ENCODE data around the gene RPP14.
A peak's percentile ranks its signal among the peaks of the same experiment; 100 is the strongest.

Gene RPP14

DNA sequence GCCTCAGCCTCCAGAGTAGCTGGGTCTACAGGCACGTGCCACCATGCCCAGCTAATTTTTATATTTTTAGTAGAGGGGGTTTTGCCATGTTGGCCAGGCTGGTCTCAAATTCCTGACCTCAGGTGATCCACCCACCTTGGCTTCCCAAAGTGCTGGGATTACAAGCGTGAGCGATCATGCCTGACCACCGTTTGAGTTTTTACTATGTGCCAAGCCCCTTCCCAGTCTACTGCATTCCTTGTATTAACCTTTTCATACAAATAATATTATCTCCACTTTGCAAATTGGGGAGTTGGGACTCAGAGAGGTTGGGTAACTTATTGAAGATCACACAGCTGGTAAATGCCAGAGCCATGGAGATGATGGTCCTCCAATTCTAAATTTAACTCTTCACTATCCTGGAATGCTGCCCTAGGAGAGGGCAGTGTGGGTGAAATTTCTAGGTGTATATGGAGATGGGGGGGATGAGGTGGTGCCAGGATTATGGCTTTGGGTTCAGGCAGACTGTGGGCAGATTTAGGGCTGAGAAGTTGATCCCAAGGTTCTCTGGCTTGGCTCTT lies 25.6 kb downstream of the RPP14 start:
- no peak overlapping the region for H3K14ac ChIP-seq (ENCODE audit: low read length)
- no peak overlapping the region for H2AK5ac ChIP-seq (ENCODE audit: low read depth, low read length)
- H3K36me3 ChIP-seq (replicated peaks in 1 of 2; ENCODE audit: control insufficient read depth in 2 of 2, insufficient read depth in 2 of 2, low read length in 2 of 2) = no peaks in the 10 kb centered on the region
- no peak overlapping the region for H3K9ac ChIP-seq (ENCODE audit: low read depth, low read length, poor library complexity)
- no peak overlapping the region for H3K4ac ChIP-seq (ENCODE audit: low read length)
- no peak for DNase-seq (ENCODE audit: low spot score)
- H3K9me3 ChIP-seq (replicated peaks in 1 of 2; ENCODE audit: control insufficient read depth in 2 of 2, insufficient read depth in 1 of 2, low read depth in 1 of 2, low read length in 2 of 2) = no peaks in the 10 kb centered on the region
- H3K18ac ChIP-seq (ENCODE audit: low read length) = no peak overlapping the region
- H3K4me3 ChIP-seq (ENCODE audit: low read length in 2 of 2) = no peak overlapping the region
- peaks cover 2 to 4% of the 10 kb centered on the region in 2 donors for H3K4me1 ChIP-seq (ENCODE audit: control insufficient read depth in 2 of 2, insufficient read depth in 1 of 2, low read depth in 1 of 2, low read length in 2 of 2)
- no peak overlapping the region for H2BK120ac ChIP-seq (ENCODE audit: low read depth, low read length)
- peaks cover 3% of the 10 kb centered on the region for H3K79me1 ChIP-seq (ENCODE audit: low read depth, low read length)
- H4K91ac ChIP-seq (ENCODE audit: low read depth, low read length, poor library complexity) = no peak overlapping the region
- no peak overlapping the region for H3K4me2 ChIP-seq (ENCODE audit: insufficient read depth, low read length, poor library complexity, severe bottlenecking)
- peak overlapping the region; percentile 38 for H2BK15ac ChIP-seq (ENCODE audit: low read length)
- H3K27me3 ChIP-seq (ENCODE audit: control insufficient read depth in 3 of 3, insufficient read depth in 3 of 3, low read depth in 1 of 3, low read length in 3 of 3) = peaks cover 0 to 2% (median 0%) of the 10 kb centered on the region in 3 experiments
- no peak overlapping the region for H4K8ac ChIP-seq (ENCODE audit: low read depth, low read length)
- no peak overlapping the region for H2BK12ac ChIP-seq (ENCODE audit: low read length)
- H3K23ac ChIP-seq (ENCODE audit: low read depth, low read length, poor library complexity) = no peak overlapping the region
- peak overlapping the region; percentile 99 for H2AFZ ChIP-seq (ENCODE audit: low read length)
- WGBS, 2 donors (ENCODE audit: extremely low coverage in 2 of 2, insufficient read length in 2 of 2, insufficient replicate concordance in 1 of 2) = no CpG with 5 or more reads among the region's 4 CpGs
- H3K27ac ChIP-seq (replicated peaks; ENCODE audit: low read length) = no peak overlapping the region
- peak overlapping the region; percentile 0 for H2BK5ac ChIP-seq (ENCODE audit: low read length)

GRCh38 chr3:58332575-58333188 lies 26.6 kb downstream of the RPP14 start, which contains the start of gene PXK:
Gene PXK, plus strand, starts transcription at chr3:58332892. Its CDS starts 97 bp downstream, at chr3:58332989.
- no peak within 1 kb of the TSS for H3K27ac ChIP-seq (replicated peaks; ENCODE audit: low read length)
- no peak within 1 kb of the TSS for H2BK12ac ChIP-seq (ENCODE audit: low read length)
- H3K4me1 ChIP-seq (ENCODE audit: control insufficient read depth in 2 of 2, insufficient read depth in 1 of 2, low read depth in 1 of 2, low read length in 2 of 2) = peaks cover 2 to 4% of the 10 kb centered on the region in 2 donors
- DNase-seq (ENCODE audit: low spot score) = peak; percentile 66
- no peak within 1 kb of the TSS for H2BK120ac ChIP-seq (ENCODE audit: low read depth, low read length)
- no peak within 1 kb of the TSS for H4K91ac ChIP-seq (ENCODE audit: low read depth, low read length, poor library complexity)
- peak within 1 kb of the TSS; percentile 99 for H2AFZ ChIP-seq (ENCODE audit: low read length)
- peak within 1 kb of the TSS; percentile 92 for H3K4me2 ChIP-seq (ENCODE audit: insufficient read depth, low read length, poor library complexity, severe bottlenecking)
- H3K4me3 ChIP-seq (ENCODE audit: low read length in 2 of 2) = peak within 1 kb of the TSS; percentile 81 to 89
- H2AK5ac ChIP-seq (ENCODE audit: low read depth, low read length) = no peak within 1 kb of the TSS
- H3K4ac ChIP-seq (ENCODE audit: low read length) = no peak within 1 kb of the TSS
- H3K27me3 ChIP-seq (ENCODE audit: control insufficient read depth in 3 of 3, insufficient read depth in 3 of 3, low read depth in 1 of 3, low read length in 3 of 3) = peaks cover 0 to 2% (median 0%) of the 10 kb centered on the region in 3 experiments
- no peaks in the 10 kb centered on the region for H3K9me3 ChIP-seq (replicated peaks in 1 of 2; ENCODE audit: control insufficient read depth in 2 of 2, insufficient read depth in 1 of 2, low read depth in 1 of 2, low read length in 2 of 2)
- WGBS, 2 donors (ENCODE audit: extremely low coverage in 2 of 2, insufficient read length in 2 of 2, insufficient replicate concordance in 1 of 2) = no CpG with 5 or more reads among the region's 79 CpGs
- peak within 1 kb of the TSS; percentile 94 for H3K18ac ChIP-seq (ENCODE audit: low read length)
- no peak within 1 kb of the TSS for H3K23ac ChIP-seq (ENCODE audit: low read depth, low read length, poor library complexity)
- peak within 1 kb of the TSS; percentile 83 for H4K8ac ChIP-seq (ENCODE audit: low read depth, low read length)
- peak within 1 kb of the TSS; percentile 83 for H3K9ac ChIP-seq (ENCODE audit: low read depth, low read length, poor library complexity)
- peak within 1 kb of the TSS; percentile 38 for H2BK15ac ChIP-seq (ENCODE audit: low read length)
- H3K36me3 ChIP-seq (replicated peaks in 1 of 2; ENCODE audit: control insufficient read depth in 2 of 2, insufficient read depth in 2 of 2, low read length in 2 of 2) = no peaks in the 10 kb centered on the region
- H3K79me1 ChIP-seq (ENCODE audit: low read depth, low read length) = peaks cover 3% of the 10 kb centered on the region
- H2BK5ac ChIP-seq (ENCODE audit: low read length) = peak within 1 kb of the TSS; percentile 0
- no peak within 1 kb of the TSS for H3K14ac ChIP-seq (ENCODE audit: low read length)

GRCh38 chr3:58333206-58334012 lies 27.4 kb downstream of the RPP14 start:
- Histone ChIP-seq H2BK5ac (ENCODE audit: low read length) (peak overlapping the region; percentile 0), H4K91ac (ENCODE audit: low read depth, low read length, poor library complexity) (no peak overlapping the region), H4K8ac (ENCODE audit: low read depth, low read length) (no peak overlapping the region), H2BK120ac (ENCODE audit: low read depth, low read length) (no peak overlapping the region), H3K79me1 (ENCODE audit: low read depth, low read length) (peaks cover 3% of the 10 kb centered on the region), H2AFZ (ENCODE audit: low read length) (peak overlapping the region; percentile 99), H3K4me3 (ENCODE audit: low read length in 2 of 2) (peak overlapping the region; percentile 81 to 89), H3K9ac (ENCODE audit: low read depth, low read length, poor library complexity) (peak overlapping the region; percentile 83), H3K23ac (ENCODE audit: low read depth, low read length, poor library complexity) (no peak overlapping the region), H3K4me1 (ENCODE audit: control insufficient read depth in 2 of 2, insufficient read depth in 1 of 2, low read depth in 1 of 2, low read length in 2 of 2) (peaks cover 2 to 4% of the 10 kb centered on the region in 2 donors), H3K4ac (ENCODE audit: low read length) (no peak overlapping the region), H3K4me2 (ENCODE audit: insufficient read depth, low read length, poor library complexity, severe bottlenecking) (peak overlapping the region; percentile 92), H2BK15ac (ENCODE audit: low read length) (no peak overlapping the region), H3K18ac (ENCODE audit: low read length) (peak overlapping the region; percentile 87), H2AK5ac (ENCODE audit: low read depth, low read length) (no peak overlapping the region), H3K14ac (ENCODE audit: low read length) (no peak overlapping the region), H3K27me3 (ENCODE audit: control insufficient read depth in 3 of 3, insufficient read depth in 3 of 3, low read depth in 1 of 3, low read length in 3 of 3) (peaks cover 0 to 2% (median 0%) of the 10 kb centered on the region in 3 experiments), H3K9me3 (replicated peaks in 1 of 2; ENCODE audit: control insufficient read depth in 2 of 2, insufficient read depth in 1 of 2, low read depth in 1 of 2, low read length in 2 of 2) (no peaks in the 10 kb centered on the region), H2BK12ac (ENCODE audit: low read length) (no peak overlapping the region), H3K36me3 (replicated peaks in 1 of 2; ENCODE audit: control insufficient read depth in 2 of 2, insufficient read depth in 2 of 2, low read length in 2 of 2) (no peaks in the 10 kb centered on the region), H3K27ac (replicated peaks; ENCODE audit: low read length) (no peak overlapping the region)
- peak; percentile 17 for DNase-seq (ENCODE audit: low spot score)
- no CpG with 5 or more reads among the region's 37 CpGs for WGBS, 2 donors (ENCODE audit: extremely low coverage in 2 of 2, insufficient read length in 2 of 2, insufficient replicate concordance in 1 of 2)

DNA sequence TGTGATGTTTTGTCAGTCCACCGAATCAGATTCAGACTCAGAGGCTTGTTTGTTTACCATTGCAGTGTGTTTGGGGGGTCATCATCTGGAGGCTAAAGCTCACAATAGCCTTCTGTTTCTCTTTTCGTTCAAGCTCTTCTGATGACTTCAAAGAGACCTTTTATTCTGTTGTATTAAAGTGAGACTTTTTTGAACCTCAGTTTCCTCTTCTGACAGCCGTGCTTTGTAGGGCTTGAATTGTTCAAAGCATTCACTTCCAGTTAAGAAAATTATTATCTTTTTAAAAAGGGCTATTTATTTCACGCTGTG lies 27.9 kb downstream of the RPP14 start:
- DNase-seq (ENCODE audit: low spot score) = no peak
- Histone ChIP-seq H3K4me3 (ENCODE audit: low read length in 2 of 2) (peak overlapping the region in 1 of 2 donors; percentile 81), H2BK120ac (ENCODE audit: low read depth, low read length) (no peak overlapping the region), H3K4me1 (ENCODE audit: control insufficient read depth in 2 of 2, insufficient read depth in 1 of 2, low read depth in 1 of 2, low read length in 2 of 2) (peaks cover 2 to 4% of the 10 kb centered on the region in 2 donors), H3K4me2 (ENCODE audit: insufficient read depth, low read length, poor library complexity, severe bottlenecking) (no peak overlapping the region), H2BK5ac (ENCODE audit: low read length) (no peak overlapping the region), H4K8ac (ENCODE audit: low read depth, low read length) (no peak overlapping the region), H3K23ac (ENCODE audit: low read depth, low read length, poor library complexity) (no peak overlapping the region), H3K9me3 (replicated peaks in 1 of 2; ENCODE audit: control insufficient read depth in 2 of 2, insufficient read depth in 1 of 2, low read depth in 1 of 2, low read length in 2 of 2) (no peaks in the 10 kb centered on the region), H3K36me3 (replicated peaks in 1 of 2; ENCODE audit: control insufficient read depth in 2 of 2, insufficient read depth in 2 of 2, low read length in 2 of 2) (no peaks in the 10 kb centered on the region), H2AK5ac (ENCODE audit: low read depth, low read length) (no peak overlapping the region), H3K4ac (ENCODE audit: low read length) (no peak overlapping the region), H3K79me1 (ENCODE audit: low read depth, low read length) (peaks cover 3% of the 10 kb centered on the region), H4K91ac (ENCODE audit: low read depth, low read length, poor library complexity) (no peak overlapping the region), H3K18ac (ENCODE audit: low read length) (no peak overlapping the region), H3K14ac (ENCODE audit: low read length) (no peak overlapping the region), H3K27ac (replicated peaks; ENCODE audit: low read length) (no peak overlapping the region), H2AFZ (ENCODE audit: low read length) (peak overlapping the region; percentile 99), H2BK15ac (ENCODE audit: low read length) (no peak overlapping the region), H3K9ac (ENCODE audit: low read depth, low read length, poor library complexity) (no peak overlapping the region), H3K27me3 (ENCODE audit: control insufficient read depth in 3 of 3, insufficient read depth in 3 of 3, low read depth in 1 of 3, low read length in 3 of 3) (peaks cover 0 to 2% (median 0%) of the 10 kb centered on the region in 3 experiments), H2BK12ac (ENCODE audit: low read length) (no peak overlapping the region)
- WGBS, 2 donors (ENCODE audit: extremely low coverage in 2 of 2, insufficient read length in 2 of 2, insufficient replicate concordance in 1 of 2) = no CpG with 5 or more reads among the region's 4 CpGs
